Measurements from ENCODE around the gene ZNF33A. TPM values are rescaled to one million over a fixed set of nuclear protein-coding genes. Genes with fewer than 3 reads are reported as not detected.
A peak's percentile ranks its signal among the peaks of the same experiment; 100 is the strongest.
"Not testable (repeated sequence)": the region's sequence is repeated elsewhere in the genome, so short reads cannot be mapped to it uniquely, and the experiment has no call there.

The ZNF33A gene
- total and polyA plus RNA-seq, 2 donors from 2014 or later = 10.6 to 42.6 TPM

GRCh38 chr10:38069663-38070062, 59.2 kb downstream of the ZNF33A start:
- FAIRE-seq; H3K4me3 ChIP-seq (ENCODE audit: low read length in 3 of 3); DNase-seq; H3K9me3 ChIP-seq (ENCODE audit: control insufficient read depth in 2 of 3, insufficient read depth in 1 of 3, low read length in 3 of 3); H3K27ac ChIP-seq (ENCODE audit: low read depth in 2 of 2, low read length in 2 of 2); H3K4me1 ChIP-seq (ENCODE audit: control insufficient read depth in 2 of 3, insufficient read depth in 2 of 3, low read depth in 1 of 3, low read length in 3 of 3); intact Hi-C loops (cut with DNase I); H3K9ac ChIP-seq (ENCODE audit: low read length in 3 of 3); H3K36me3 ChIP-seq (ENCODE audit: control insufficient read depth in 2 of 3, insufficient read depth in 3 of 3, low read length in 3 of 3); H3K27me3 ChIP-seq (ENCODE audit: control insufficient read depth, insufficient read depth, low read length): not testable (repeated sequence)

GRCh38 chr10:38070501-38070900, 60.0 kb downstream of the ZNF33A start:
- Histone ChIP-seq H3K27me3 (ENCODE audit: control insufficient read depth, insufficient read depth, low read length) (no peaks in the 10 kb centered on the region), H3K4me1 (ENCODE audit: control insufficient read depth in 2 of 3, insufficient read depth in 2 of 3, low read depth in 1 of 3, low read length in 3 of 3) (no peaks in the 10 kb centered on the region), H3K9me3 (ENCODE audit: control insufficient read depth in 2 of 3, insufficient read depth in 1 of 3, low read length in 3 of 3) (no peaks in the 10 kb centered on the region), H3K4me3 (ENCODE audit: low read length in 3 of 3) (no peak overlapping the region), H3K9ac (ENCODE audit: low read length in 3 of 3) (no peak overlapping the region), H3K36me3 (ENCODE audit: control insufficient read depth in 2 of 3, insufficient read depth in 3 of 3, low read length in 3 of 3) (no peaks in the 10 kb centered on the region), H3K27ac (ENCODE audit: low read depth in 2 of 2, low read length in 2 of 2) (no peak overlapping the region)
- TF ChIP-seq CTCF (IDR thresholded peaks at IDR 0.05; ENCODE audit: borderline replicate concordance, extremely low read depth, insufficient read depth) = no peak
- intact Hi-C loops (cut with DNase I) = no loop called here
- FAIRE-seq = no peak
- DNase-seq = no peak

- Histone ChIP-seq H3K27ac (ENCODE audit: low read depth in 2 of 2, low read length in 2 of 2) (no peak overlapping the region), H3K9ac (ENCODE audit: low read length in 3 of 3) (no peak overlapping the region), H3K27me3 (ENCODE audit: control insufficient read depth, insufficient read depth, low read length) (no peaks in the 10 kb centered on the region), H3K4me1 (ENCODE audit: control insufficient read depth in 2 of 3, insufficient read depth in 2 of 3, low read depth in 1 of 3, low read length in 3 of 3) (no peaks in the 10 kb centered on the region), H3K9me3 (ENCODE audit: control insufficient read depth in 2 of 3, insufficient read depth in 1 of 3, low read length in 3 of 3) (no peaks in the 10 kb centered on the region), H3K36me3 (ENCODE audit: control insufficient read depth in 2 of 3, insufficient read depth in 3 of 3, low read length in 3 of 3) (no peaks in the 10 kb centered on the region), H3K4me3 (ENCODE audit: low read length in 3 of 3) (no peak overlapping the region)
- intact Hi-C loops (cut with DNase I) = no loop called here
- TF ChIP-seq CTCF (IDR thresholded peaks at IDR 0.05; ENCODE audit: borderline replicate concordance, extremely low read depth, insufficient read depth) = no peak
- DNase-seq (no peak), FAIRE-seq (no peak)
These were observed 62.1 kb downstream of the ZNF33A start for GRCh38 chr10:38072552-38072951.

GRCh38 chr10:38076687-38077086, 66.2 kb downstream of the ZNF33A start:
- DNase-seq (no peak), FAIRE-seq (no peak)
- no peak overlapping the region for H3K9ac ChIP-seq (ENCODE audit: low read length in 3 of 3)
- H3K27ac ChIP-seq (ENCODE audit: low read depth in 2 of 2, low read length in 2 of 2) = no peak overlapping the region
- no peaks in the 10 kb centered on the region for H3K36me3 ChIP-seq (ENCODE audit: control insufficient read depth in 2 of 3, insufficient read depth in 3 of 3, low read length in 3 of 3)
- H3K4me3 ChIP-seq (ENCODE audit: low read length in 3 of 3) = no peak overlapping the region
- H3K4me1 ChIP-seq (ENCODE audit: control insufficient read depth in 2 of 3, insufficient read depth in 2 of 3, low read depth in 1 of 3, low read length in 3 of 3) = no peaks in the 10 kb centered on the region
- H3K9me3 ChIP-seq (ENCODE audit: control insufficient read depth in 2 of 3, insufficient read depth in 1 of 3, low read length in 3 of 3) = no peaks in the 10 kb centered on the region
- TF ChIP-seq CTCF (IDR thresholded peaks at IDR 0.05; ENCODE audit: borderline replicate concordance, extremely low read depth, insufficient read depth) = no peak
- intact Hi-C loops (cut with DNase I) = no loop called here
- H3K27me3 ChIP-seq (ENCODE audit: control insufficient read depth, insufficient read depth, low read length) = no peaks in the 10 kb centered on the region

- H3K27ac ChIP-seq (ENCODE audit: low read depth in 2 of 2, low read length in 2 of 2) = peak overlapping the region in 1 of 2 donors; percentile 49
- FAIRE-seq; H3K9me3 ChIP-seq (ENCODE audit: control insufficient read depth in 2 of 3, insufficient read depth in 1 of 3, low read length in 3 of 3); H3K27me3 ChIP-seq (ENCODE audit: control insufficient read depth, insufficient read depth, low read length); intact Hi-C loops (cut with DNase I): not testable (repeated sequence)
- H3K36me3 ChIP-seq (ENCODE audit: control insufficient read depth in 2 of 3, insufficient read depth in 3 of 3, low read length in 3 of 3) = peaks cover 3 to 16% (median 4%) of the 10 kb centered on the region in 3 donors
- peak overlapping the region; percentile 69 to 96 (median 80) for H3K4me3 ChIP-seq (ENCODE audit: low read length in 3 of 3)
- H3K9ac ChIP-seq (ENCODE audit: low read length in 3 of 3) = peak overlapping the region in 2 of 3 donors; percentile 80 to 91
- peaks cover 0 to 11% (median 3%) of the 10 kb centered on the region in 3 donors for H3K4me1 ChIP-seq (ENCODE audit: control insufficient read depth in 2 of 3, insufficient read depth in 2 of 3, low read depth in 1 of 3, low read length in 3 of 3)
- peak in 1 of 5 donors; percentile 54 for DNase-seq
These were observed 82.8 kb downstream of the ZNF33A start for GRCh38 chr10:38093318-38093717.
